Adrenal gland (tissue), 5 donors: ENCODE measurements around the gene CALML3.

ENCODE experiments used
- CTCF ChIP-seq, 6 experiments: fragments of 450-650 bp in 4 of 6; fragments of 200-600 bp in 2 of 6; sonication (generic) in 1 of 6; IDR thresholded peaks; 1 replicate in 5 of 6; 2 replicates in 1 of 6; pipeline versions ENCODE4 v1.5.1 to v1.8.0; 2016 to 2021; ENCODE audit warnings: antibody characterized with exemption in 6 of 6, mild to moderate bottlenecking in 2 of 6, moderate library complexity in 1 of 6
- POLR2A ChIP-seq, 2 donors: fragments of 450-650 bp; IDR thresholded peaks; one replicate each; pipeline ENCODE4 v1.6.1; 2017; ENCODE audit warnings: antibody characterized with exemption in 2 of 2, mild to moderate bottlenecking in 2 of 2, moderate library complexity in 1 of 2
- donor health status: DM: no; HTN: no; CAD: no.

- TF ChIP-seq CTCF (IDR thresholded peaks at IDR 0.05) (no peak), POLR2A (IDR thresholded peaks at IDR 0.05) (no peak)
Measured at GRCh38 chr10:5547931-5548660, 23.3 kb downstream of the CALML3 start.
